ENCODE data around the gene JMJD4. TPM values are rescaled to one million over a fixed set of nuclear protein-coding genes. Genes with fewer than 3 reads are reported as not detected.

JMJD4 gene
- polyA plus RNA-seq, 4 donors, result 8.4 to 14.7 (median 11.1) TPM

- Histone ChIP-seq H3K36me3 (ENCODE audit: control insufficient read depth in 3 of 3, insufficient read depth in 2 of 3, low read depth in 1 of 3, low read length in 3 of 3) (peaks cover 0 to 57% (median 2%) of the 10 kb centered on the region in 3 donors), H3K27ac (ENCODE audit: low read depth in 1 of 3, low read length in 2 of 3) (no peak overlapping the region), H3K27me3 (ENCODE audit: control insufficient read depth in 3 of 3, insufficient read depth in 3 of 3, low read length in 3 of 3) (no peaks in the 10 kb centered on the region), H3K4me3 (ENCODE audit: low read depth in 1 of 3, low read length in 3 of 3) (no peak overlapping the region), H3K9me3 (ENCODE audit: control insufficient read depth in 2 of 2, insufficient read depth in 1 of 2, low read depth in 1 of 2, low read length in 1 of 2) (no peaks in the 10 kb centered on the region), H3K4me1 (ENCODE audit: control insufficient read depth in 3 of 3, insufficient read depth in 2 of 3, low read depth in 1 of 3, low read length in 2 of 3) (no peaks in the 10 kb centered on the region)
- FAIRE-seq (no peak), DNase-seq (no peak)
- 89 to 93% (median 93%) methylated on average over 8 of the region's 8 CpGs for WGBS, 3 donors
Measured at GRCh38 chr1:227778401-227778947, 43.4 kb upstream of the JMJD4 start.

- no peaks in the 10 kb centered on the region for H3K9me3 ChIP-seq (ENCODE audit: control insufficient read depth in 2 of 2, insufficient read depth in 1 of 2, low read depth in 1 of 2, low read length in 1 of 2)
- FAIRE-seq (no peak), DNase-seq (no peak)
- H3K27me3 ChIP-seq (ENCODE audit: control insufficient read depth in 3 of 3, insufficient read depth in 3 of 3, low read length in 3 of 3), result no peaks in the 10 kb centered on the region
- H3K27ac ChIP-seq (ENCODE audit: low read depth in 1 of 3, low read length in 2 of 3), result no peak overlapping the region
- no peak overlapping the region for H3K4me3 ChIP-seq (ENCODE audit: low read depth in 1 of 3, low read length in 3 of 3)
- peaks cover 0 to 57% (median 2%) of the 10 kb centered on the region in 3 donors for H3K36me3 ChIP-seq (ENCODE audit: control insufficient read depth in 3 of 3, insufficient read depth in 2 of 3, low read depth in 1 of 3, low read length in 3 of 3)
- WGBS, 3 donors, result 92 to 97% (median 95%) methylated on average over 4 of the region's 4 CpGs
- H3K4me1 ChIP-seq (ENCODE audit: control insufficient read depth in 3 of 3, insufficient read depth in 2 of 3, low read depth in 1 of 3, low read length in 2 of 3), result no peaks in the 10 kb centered on the region
Measured at GRCh38 chr1:227777646-227778045, 42.5 kb upstream of the JMJD4 start.

GRCh38 chr1:227777156-227777555 lies 42.1 kb upstream of the JMJD4 start:
- Histone ChIP-seq H3K4me1 (ENCODE audit: control insufficient read depth in 3 of 3, insufficient read depth in 2 of 3, low read depth in 1 of 3, low read length in 2 of 3) (no peaks in the 10 kb centered on the region), H3K27ac (ENCODE audit: low read depth in 1 of 3, low read length in 2 of 3) (no peak overlapping the region), H3K27me3 (ENCODE audit: control insufficient read depth in 3 of 3, insufficient read depth in 3 of 3, low read length in 3 of 3) (no peaks in the 10 kb centered on the region), H3K4me3 (ENCODE audit: low read depth in 1 of 3, low read length in 3 of 3) (no peak overlapping the region), H3K9me3 (ENCODE audit: control insufficient read depth in 2 of 2, insufficient read depth in 1 of 2, low read depth in 1 of 2, low read length in 1 of 2) (no peaks in the 10 kb centered on the region), H3K36me3 (ENCODE audit: control insufficient read depth in 3 of 3, insufficient read depth in 2 of 3, low read depth in 1 of 3, low read length in 3 of 3) (peaks cover 0 to 57% (median 2%) of the 10 kb centered on the region in 3 donors)
- DNase-seq (no peak), FAIRE-seq (no peak)
- WGBS, 3 donors, result 89 to 93% (median 92%) methylated on average over 11 of the region's 11 CpGs

GRCh38 chr1:227776331-227776771 lies 41.2 kb upstream of the JMJD4 start:
- FAIRE-seq (no peak), DNase-seq (no peak)
- no peak overlapping the region for H3K27ac ChIP-seq (ENCODE audit: low read depth in 1 of 3, low read length in 2 of 3)
- no peak overlapping the region for H3K4me3 ChIP-seq (ENCODE audit: low read depth in 1 of 3, low read length in 3 of 3)
- no peaks in the 10 kb centered on the region for H3K4me1 ChIP-seq (ENCODE audit: control insufficient read depth in 3 of 3, insufficient read depth in 2 of 3, low read depth in 1 of 3, low read length in 2 of 3)
- H3K27me3 ChIP-seq (ENCODE audit: control insufficient read depth in 3 of 3, insufficient read depth in 3 of 3, low read length in 3 of 3), result no peaks in the 10 kb centered on the region
- 88 to 93% (median 89%) methylated on average over 7 of the region's 7 CpGs for WGBS, 3 donors
- H3K9me3 ChIP-seq (ENCODE audit: control insufficient read depth in 2 of 2, insufficient read depth in 1 of 2, low read depth in 1 of 2, low read length in 1 of 2), result no peaks in the 10 kb centered on the region
- H3K36me3 ChIP-seq (ENCODE audit: control insufficient read depth in 3 of 3, insufficient read depth in 2 of 3, low read depth in 1 of 3, low read length in 3 of 3), result peaks cover 0 to 57% (median 2%) of the 10 kb centered on the region in 3 donors

GRCh38 chr1:227775841-227776240 lies 40.7 kb upstream of the JMJD4 start:
- DNase-seq (no peak), FAIRE-seq (no peak)
- H3K9me3 ChIP-seq (ENCODE audit: control insufficient read depth in 2 of 2, insufficient read depth in 1 of 2, low read depth in 1 of 2, low read length in 1 of 2), result no peaks in the 10 kb centered on the region
- no peak overlapping the region for H3K4me3 ChIP-seq (ENCODE audit: low read depth in 1 of 3, low read length in 3 of 3)
- H3K4me1 ChIP-seq (ENCODE audit: control insufficient read depth in 3 of 3, insufficient read depth in 2 of 3, low read depth in 1 of 3, low read length in 2 of 3), result no peaks in the 10 kb centered on the region
- H3K36me3 ChIP-seq (ENCODE audit: control insufficient read depth in 3 of 3, insufficient read depth in 2 of 3, low read depth in 1 of 3, low read length in 3 of 3), result peaks cover 0 to 58% (median 2%) of the 10 kb centered on the region in 3 donors
- H3K27me3 ChIP-seq (ENCODE audit: control insufficient read depth in 3 of 3, insufficient read depth in 3 of 3, low read length in 3 of 3), result no peaks in the 10 kb centered on the region
- 95 to 97% (median 95%) methylated on average over 10 of the region's 10 CpGs for WGBS, 3 donors
- H3K27ac ChIP-seq (ENCODE audit: low read depth in 1 of 3, low read length in 2 of 3), result no peak overlapping the region

- FAIRE-seq, result no peak
Measured at GRCh38 chr1:227774821-227775661, 39.9 kb upstream of the JMJD4 start.

GRCh38 chr1:227774051-227774731 lies 39.1 kb upstream of the JMJD4 start:
- no peak overlapping the region for H3K27ac ChIP-seq (ENCODE audit: low read depth in 1 of 3, low read length in 2 of 3)
- H3K4me3 ChIP-seq (ENCODE audit: low read depth in 1 of 3, low read length in 3 of 3), result no peak overlapping the region
- DNase-seq, result no peak
- H3K4me1 ChIP-seq (ENCODE audit: control insufficient read depth in 3 of 3, insufficient read depth in 2 of 3, low read depth in 1 of 3, low read length in 2 of 3), result no peaks in the 10 kb centered on the region
- H3K27me3 ChIP-seq (ENCODE audit: control insufficient read depth in 3 of 3, insufficient read depth in 3 of 3, low read length in 3 of 3), result no peaks in the 10 kb centered on the region
- 73 to 85% (median 83%) methylated on average over 13 of the region's 13 CpGs for WGBS, 3 donors
- H3K9me3 ChIP-seq (ENCODE audit: control insufficient read depth in 2 of 2, insufficient read depth in 1 of 2, low read depth in 1 of 2, low read length in 1 of 2), result no peaks in the 10 kb centered on the region
- peaks cover 0 to 61% (median 2%) of the 10 kb centered on the region in 3 donors for H3K36me3 ChIP-seq (ENCODE audit: control insufficient read depth in 3 of 3, insufficient read depth in 2 of 3, low read depth in 1 of 3, low read length in 3 of 3)
- no peak for FAIRE-seq

More at GRCh38 chr1:227774821-227775661, 39.9 kb upstream of the JMJD4 start:
- peaks cover 0 to 57% (median 2%) of the 10 kb centered on the region in 3 donors for H3K36me3 ChIP-seq (ENCODE audit: control insufficient read depth in 3 of 3, insufficient read depth in 2 of 3, low read depth in 1 of 3, low read length in 3 of 3)
- no peaks in the 10 kb centered on the region for H3K27me3 ChIP-seq (ENCODE audit: control insufficient read depth in 3 of 3, insufficient read depth in 3 of 3, low read length in 3 of 3)
- no peaks in the 10 kb centered on the region for H3K9me3 ChIP-seq (ENCODE audit: control insufficient read depth in 2 of 2, insufficient read depth in 1 of 2, low read depth in 1 of 2, low read length in 1 of 2)
- DNase-seq, result no peak
- no peaks in the 10 kb centered on the region for H3K4me1 ChIP-seq (ENCODE audit: control insufficient read depth in 3 of 3, insufficient read depth in 2 of 3, low read depth in 1 of 3, low read length in 2 of 3)
- 80 to 92% (median 92%) methylated on average over 41 to 42 of the region's 42 CpGs for WGBS, 3 donors
- H3K27ac ChIP-seq (ENCODE audit: low read depth in 1 of 3, low read length in 2 of 3), result no peak overlapping the region
- H3K4me3 ChIP-seq (ENCODE audit: low read depth in 1 of 3, low read length in 3 of 3), result no peak overlapping the region

GRCh38 chr1:227773558-227773957 lies 38.5 kb upstream of the JMJD4 start:
- DNase-seq, result no peak
- no peak overlapping the region for H3K27ac ChIP-seq (ENCODE audit: low read depth in 1 of 3, low read length in 2 of 3)
- H3K36me3 ChIP-seq (ENCODE audit: control insufficient read depth in 3 of 3, insufficient read depth in 2 of 3, low read depth in 1 of 3, low read length in 3 of 3), result peaks cover 0 to 61% (median 2%) of the 10 kb centered on the region in 3 donors
- H3K4me1 ChIP-seq (ENCODE audit: control insufficient read depth in 3 of 3, insufficient read depth in 2 of 3, low read depth in 1 of 3, low read length in 2 of 3), result no peaks in the 10 kb centered on the region
- no peaks in the 10 kb centered on the region for H3K27me3 ChIP-seq (ENCODE audit: control insufficient read depth in 3 of 3, insufficient read depth in 3 of 3, low read length in 3 of 3)
- H3K9me3 ChIP-seq (ENCODE audit: control insufficient read depth in 2 of 2, insufficient read depth in 1 of 2, low read depth in 1 of 2, low read length in 1 of 2), result no peaks in the 10 kb centered on the region
- no peak overlapping the region for H3K4me3 ChIP-seq (ENCODE audit: low read depth in 1 of 3, low read length in 3 of 3)
- FAIRE-seq, result no peak
- WGBS, 3 donors, result 88 to 94% (median 93%) methylated on average over 15 of the region's 15 CpGs

Measured in small intestine (tissue), 7 donors.